ENCODE measurements around the gene PSMD9.
"Not testable (repeated sequence)": the region's sequence is repeated elsewhere in the genome, so short reads cannot be mapped to it uniquely, and the experiment has no call there.

PSMD9 gene

GRCh38 chr12:121918679-121919038 is 30.1 kb downstream of the PSMD9 start:
- DNase-seq (ENCODE audit: extremely low read depth, insufficient read length), result no peak

GRCh38 chr12:121921066-121921465 is 32.5 kb downstream of the PSMD9 start:
- Histone ChIP-seq H3K27me3 (replicated peaks; ENCODE audit: control insufficient read depth, insufficient read depth, low read length) (no peaks in the 10 kb centered on the region), H3K4me3 (replicated peaks; ENCODE audit: low read depth, low read length) (no peak overlapping the region), H3K36me3 (ENCODE audit: control insufficient read depth, insufficient read depth, low read length) (peaks cover 5% of the 10 kb centered on the region; the same call in 1 of the 2 replicates)
- no peak for DNase-seq (ENCODE audit: extremely low read depth, insufficient read length)
- no peak for TF ChIP-seq CTCF (IDR thresholded peaks at IDR 0.05; ENCODE audit: insufficient read depth, low read length, poor library complexity, severe bottlenecking)

More at GRCh38 chr12:121918679-121919038, 30.1 kb downstream of the PSMD9 start:
- H3K36me3 ChIP-seq (ENCODE audit: control insufficient read depth, insufficient read depth, low read length), result peaks cover 5% of the 10 kb centered on the region; the same call in 1 of the 2 replicates
- no peaks in the 10 kb centered on the region for H3K27me3 ChIP-seq (replicated peaks; ENCODE audit: control insufficient read depth, insufficient read depth, low read length)
- peak overlapping the region; percentile 40 for H3K4me3 ChIP-seq (replicated peaks; ENCODE audit: low read depth, low read length)
- no peak for TF ChIP-seq CTCF (IDR thresholded peaks at IDR 0.05; ENCODE audit: insufficient read depth, low read length, poor library complexity, severe bottlenecking)

GRCh38 chr12:121925358-121925695 is 36.7 kb downstream of the PSMD9 start:
- no peaks in the 10 kb centered on the region for H3K36me3 ChIP-seq (ENCODE audit: control insufficient read depth, insufficient read depth, low read length)
- DNase-seq (ENCODE audit: extremely low read depth, insufficient read length), result no peak
- TF ChIP-seq CTCF (IDR thresholded peaks at IDR 0.05; ENCODE audit: insufficient read depth, low read length, poor library complexity, severe bottlenecking), result no peak
- no peak overlapping the region for H3K4me3 ChIP-seq (replicated peaks; ENCODE audit: low read depth, low read length)
- H3K27me3 ChIP-seq (replicated peaks; ENCODE audit: control insufficient read depth, insufficient read depth, low read length), result no peaks in the 10 kb centered on the region

GRCh38 chr12:121926874-121927706 is 38.5 kb downstream of the PSMD9 start:
- no peaks in the 10 kb centered on the region for H3K36me3 ChIP-seq (ENCODE audit: control insufficient read depth, insufficient read depth, low read length)
- H3K4me3 ChIP-seq (replicated peaks; ENCODE audit: low read depth, low read length), result no peak overlapping the region
- H3K27me3 ChIP-seq (replicated peaks; ENCODE audit: control insufficient read depth, insufficient read depth, low read length), result no peaks in the 10 kb centered on the region
- no peak for TF ChIP-seq CTCF (IDR thresholded peaks at IDR 0.05; ENCODE audit: insufficient read depth, low read length, poor library complexity, severe bottlenecking)
- peak; percentile 41 for DNase-seq (ENCODE audit: extremely low read depth, insufficient read length)

GRCh38 chr12:121927813-121928212 is 39.2 kb downstream of the PSMD9 start:
- DNase-seq (ENCODE audit: extremely low read depth, insufficient read length), result no peak
- TF ChIP-seq CTCF (IDR thresholded peaks at IDR 0.05; ENCODE audit: insufficient read depth, low read length, poor library complexity, severe bottlenecking), result no peak
- H3K4me3 ChIP-seq (replicated peaks; ENCODE audit: low read depth, low read length), result no peak overlapping the region
- H3K27me3 ChIP-seq (replicated peaks; ENCODE audit: control insufficient read depth, insufficient read depth, low read length), result no peaks in the 10 kb centered on the region
- H3K36me3 ChIP-seq (ENCODE audit: control insufficient read depth, insufficient read depth, low read length), result no peaks in the 10 kb centered on the region

GRCh38 chr12:121929545-121929944 is 41.0 kb downstream of the PSMD9 start:
- H3K27me3 ChIP-seq (replicated peaks; ENCODE audit: control insufficient read depth, insufficient read depth, low read length); DNase-seq (ENCODE audit: extremely low read depth, insufficient read length); H3K36me3 ChIP-seq (ENCODE audit: control insufficient read depth, insufficient read depth, low read length); H3K4me3 ChIP-seq (replicated peaks; ENCODE audit: low read depth, low read length): not testable (repeated sequence)

Measured in GM06990 (cell line).